GM21529 (cell line): ENCODE data around the gene DCAF6.

ENCODE experiments used
- ATAC-seq: cut with Tn5 transposase; IDR thresholded peaks from one replicate; pipeline ENCODE4 v1.9.1; 2021; ENCODE audit not compliant: unreplicated experiment

DCAF6 gene

GRCh38 chr1:168083456-168084325 lies 147.2 kb downstream of the DCAF6 start:
- ATAC-seq: no peak

GRCh38 chr1:168084396-168085231 lies 148.1 kb downstream of the DCAF6 start:
- ATAC-seq: no peak

GRCh38 chr1:168085401-168085872 lies 149.0 kb downstream of the DCAF6 start:
- ATAC-seq: no peak

GRCh38 chr1:168086438-168086837 lies 150.0 kb downstream of the DCAF6 start:
- ATAC-seq: no peak

- no peak for ATAC-seq
Observed at GRCh38 chr1:168087696-168088095, 151.2 kb downstream of the DCAF6 start.

GRCh38 chr1:168088511-168089325 lies 152.2 kb downstream of the DCAF6 start:
- ATAC-seq: no peak

GRCh38 chr1:168089326-168089978 lies 153.0 kb downstream of the DCAF6 start:
- ATAC-seq: no peak

GRCh38 chr1:168089979-168090337 lies 153.5 kb downstream of the DCAF6 start:
- ATAC-seq: no peak

GRCh38 chr1:168090395-168090794 lies 153.9 kb downstream of the DCAF6 start:
- no peak for ATAC-seq

GRCh38 chr1:168091063-168091462 lies 154.6 kb downstream of the DCAF6 start:
- ATAC-seq: no peak

GRCh38 chr1:168091720-168092550 lies 155.5 kb downstream of the DCAF6 start:
- ATAC-seq: no peak

GRCh38 chr1:168092566-168093355 lies 156.3 kb downstream of the DCAF6 start:
- no peak for ATAC-seq

GRCh38 chr1:168093616-168094015 lies 157.1 kb downstream of the DCAF6 start:
- ATAC-seq: no peak

GRCh38 chr1:168095476-168095875 lies 159.0 kb downstream of the DCAF6 start:
- no peak for ATAC-seq

GRCh38 chr1:168096296-168097165 lies 160.0 kb downstream of the DCAF6 start:
- no peak for ATAC-seq

GRCh38 chr1:168097921-168098528 lies 161.5 kb downstream of the DCAF6 start:
- ATAC-seq: no peak

GRCh38 chr1:168098534-168099320 lies 162.2 kb downstream of the DCAF6 start:
- no peak for ATAC-seq
